ENCODE measurements around the gene PLK2.

The PLK2 gene

GRCh38 chr5:58410441-58410840 lies 49.4 kb downstream of the PLK2 start:
- peaks cover 9 to 19% of the 10 kb centered on the region in 2 experiments for H3K4me1 ChIP-seq (ENCODE audit: control insufficient read depth in 1 of 2, insufficient read depth in 2 of 2, low read length in 2 of 2)
- no peak overlapping the region for H3K4me3 ChIP-seq (ENCODE audit: low read depth, low read length)
- no peak overlapping the region for H4K8ac ChIP-seq (ENCODE audit: low read depth, low read length)
- H2BK12ac ChIP-seq (ENCODE audit: low read length) = no peak overlapping the region
- H2AK5ac ChIP-seq (ENCODE audit: low read length) = no peak overlapping the region
- H3K79me1 ChIP-seq (ENCODE audit: low read length) = peaks cover 11% of the 10 kb centered on the region
- H3K27ac ChIP-seq (ENCODE audit: low read depth, low read length) = no peak overlapping the region
- H2BK120ac ChIP-seq (ENCODE audit: insufficient read depth, low read length, poor library complexity) = no peak overlapping the region
- no peak overlapping the region for H2AFZ ChIP-seq (ENCODE audit: insufficient read depth, low read length, poor library complexity)
- H3K4me2 ChIP-seq (ENCODE audit: low read length) = no peak overlapping the region
- peak; percentile 57 to 93 for DNase-seq
- H3K18ac ChIP-seq (ENCODE audit: low read length) = no peak overlapping the region
- no peak overlapping the region for H4K91ac ChIP-seq (ENCODE audit: low read depth, low read length)
- no peak overlapping the region for H3K9ac ChIP-seq (ENCODE audit: low read length)
- no peak overlapping the region for H3K23ac ChIP-seq (ENCODE audit: low read length)
- H2BK5ac ChIP-seq (ENCODE audit: low read depth, low read length, poor library complexity) = no peak overlapping the region
- no peak overlapping the region for H4K12ac ChIP-seq (ENCODE audit: low read depth, low read length)
- no peak overlapping the region for H3K4ac ChIP-seq (ENCODE audit: low read depth, low read length)
- H3K14ac ChIP-seq (ENCODE audit: low read length) = no peak overlapping the region
- no peaks in the 10 kb centered on the region for H3K9me3 ChIP-seq (ENCODE audit: insufficient read depth, low read depth, low read length)
- H3K36me3 ChIP-seq (ENCODE audit: control insufficient read depth in 1 of 2, insufficient read depth in 2 of 2, low read length in 2 of 2) = no peaks in the 10 kb centered on the region
- H3K79me2 ChIP-seq (ENCODE audit: control insufficient read depth, insufficient read depth, low read length, poor library complexity) = no peaks in the 10 kb centered on the region
- no CpG with 5 or more reads among the region's 2 CpGs for WGBS (ENCODE audit: extremely low coverage, insufficient coverage, insufficient read length)
- H3K27me3 ChIP-seq (ENCODE audit: insufficient read depth, low read length) = no peaks in the 10 kb centered on the region

- H4K12ac ChIP-seq (ENCODE audit: low read depth, low read length) = no peak overlapping the region
- no peak overlapping the region for H3K4me2 ChIP-seq (ENCODE audit: low read length)
- H3K79me1 ChIP-seq (ENCODE audit: low read length) = peaks cover 9% of the 10 kb centered on the region
- no peak overlapping the region for H2AFZ ChIP-seq (ENCODE audit: insufficient read depth, low read length, poor library complexity)
- H3K23ac ChIP-seq (ENCODE audit: low read length) = no peak overlapping the region
- no peak overlapping the region for H3K9ac ChIP-seq (ENCODE audit: low read length)
- H2BK12ac ChIP-seq (ENCODE audit: low read length) = no peak overlapping the region
- no peak overlapping the region for H3K18ac ChIP-seq (ENCODE audit: low read length)
- no peaks in the 10 kb centered on the region for H3K9me3 ChIP-seq (ENCODE audit: insufficient read depth, low read depth, low read length)
- no peak overlapping the region for H3K4me3 ChIP-seq (ENCODE audit: low read depth, low read length)
- no peak overlapping the region for H4K91ac ChIP-seq (ENCODE audit: low read depth, low read length)
- DNase-seq = peak; percentile 19 to 62
- no peaks in the 10 kb centered on the region for H3K27me3 ChIP-seq (ENCODE audit: insufficient read depth, low read length)
- WGBS (ENCODE audit: extremely low coverage, insufficient coverage, insufficient read length) = no CpG with 5 or more reads among the region's 1 CpG
- no peaks in the 10 kb centered on the region for H3K36me3 ChIP-seq (ENCODE audit: control insufficient read depth in 1 of 2, insufficient read depth in 2 of 2, low read length in 2 of 2)
- H3K27ac ChIP-seq (ENCODE audit: low read depth, low read length) = no peak overlapping the region
- H3K14ac ChIP-seq (ENCODE audit: low read length) = no peak overlapping the region
- H4K8ac ChIP-seq (ENCODE audit: low read depth, low read length) = no peak overlapping the region
- no peak overlapping the region for H3K4ac ChIP-seq (ENCODE audit: low read depth, low read length)
- peaks cover 9 to 16% of the 10 kb centered on the region in 2 experiments for H3K4me1 ChIP-seq (ENCODE audit: control insufficient read depth in 1 of 2, insufficient read depth in 2 of 2, low read length in 2 of 2)
- no peak overlapping the region for H2BK120ac ChIP-seq (ENCODE audit: insufficient read depth, low read length, poor library complexity)
- H2AK5ac ChIP-seq (ENCODE audit: low read length) = no peak overlapping the region
- H3K79me2 ChIP-seq (ENCODE audit: control insufficient read depth, insufficient read depth, low read length, poor library complexity) = no peaks in the 10 kb centered on the region
- no peak overlapping the region for H2BK5ac ChIP-seq (ENCODE audit: low read depth, low read length, poor library complexity)
These were observed 52.7 kb downstream of the PLK2 start for GRCh38 chr5:58407042-58407719.

- H2AFZ ChIP-seq (ENCODE audit: insufficient read depth, low read length, poor library complexity) = no peak overlapping the region
- H3K4me1 ChIP-seq (ENCODE audit: control insufficient read depth in 1 of 2, insufficient read depth in 2 of 2, low read length in 2 of 2) = peaks cover 3 to 9% of the 10 kb centered on the region in 2 experiments
These were observed 53.5 kb downstream of the PLK2 start for GRCh38 chr5:58406394-58406793.

GRCh38 chr5:58405175-58405574 lies 54.7 kb downstream of the PLK2 start:
- no peak overlapping the region for H2AFZ ChIP-seq (ENCODE audit: insufficient read depth, low read length, poor library complexity)
- H2BK5ac ChIP-seq (ENCODE audit: low read depth, low read length, poor library complexity) = no peak overlapping the region
- no peak overlapping the region for H3K14ac ChIP-seq (ENCODE audit: low read length)
- peaks cover 3 to 8% of the 10 kb centered on the region in 2 experiments for H3K4me1 ChIP-seq (ENCODE audit: control insufficient read depth in 1 of 2, insufficient read depth in 2 of 2, low read length in 2 of 2)
- H4K91ac ChIP-seq (ENCODE audit: low read depth, low read length) = no peak overlapping the region
- H2BK12ac ChIP-seq (ENCODE audit: low read length) = no peak overlapping the region
- no peak overlapping the region for H3K23ac ChIP-seq (ENCODE audit: low read length)
- no peak overlapping the region for H4K8ac ChIP-seq (ENCODE audit: low read depth, low read length)
- no peak overlapping the region for H3K4ac ChIP-seq (ENCODE audit: low read depth, low read length)
- WGBS (ENCODE audit: extremely low coverage, insufficient coverage, insufficient read length) = no CpG with 5 or more reads among the region's 2 CpGs
- no peaks in the 10 kb centered on the region for H3K36me3 ChIP-seq (ENCODE audit: control insufficient read depth in 1 of 2, insufficient read depth in 2 of 2, low read length in 2 of 2)
- H3K27ac ChIP-seq (ENCODE audit: low read depth, low read length) = no peak overlapping the region
- peaks cover 9% of the 10 kb centered on the region for H3K79me1 ChIP-seq (ENCODE audit: low read length)
- H3K4me2 ChIP-seq (ENCODE audit: low read length) = no peak overlapping the region
- no peak overlapping the region for H3K9ac ChIP-seq (ENCODE audit: low read length)
- no peaks in the 10 kb centered on the region for H3K79me2 ChIP-seq (ENCODE audit: control insufficient read depth, insufficient read depth, low read length, poor library complexity)
- H2AK5ac ChIP-seq (ENCODE audit: low read length) = no peak overlapping the region
- no peak overlapping the region for H3K4me3 ChIP-seq (ENCODE audit: low read depth, low read length)
- no peak for DNase-seq
- H3K27me3 ChIP-seq (ENCODE audit: insufficient read depth, low read length) = no peaks in the 10 kb centered on the region
- no peaks in the 10 kb centered on the region for H3K9me3 ChIP-seq (ENCODE audit: insufficient read depth, low read depth, low read length)
- no peak overlapping the region for H2BK120ac ChIP-seq (ENCODE audit: insufficient read depth, low read length, poor library complexity)
- no peak overlapping the region for H4K12ac ChIP-seq (ENCODE audit: low read depth, low read length)
- no peak overlapping the region for H3K18ac ChIP-seq (ENCODE audit: low read length)

More at GRCh38 chr5:58406394-58406793, 53.5 kb downstream of the PLK2 start:
- H4K8ac ChIP-seq (ENCODE audit: low read depth, low read length) = no peak overlapping the region
- no peaks in the 10 kb centered on the region for H3K9me3 ChIP-seq (ENCODE audit: insufficient read depth, low read depth, low read length)
- no peaks in the 10 kb centered on the region for H3K27me3 ChIP-seq (ENCODE audit: insufficient read depth, low read length)
- no CpG with 5 or more reads among the region's 2 CpGs for WGBS (ENCODE audit: extremely low coverage, insufficient coverage, insufficient read length)
- no peak overlapping the region for H4K12ac ChIP-seq (ENCODE audit: low read depth, low read length)
- H3K9ac ChIP-seq (ENCODE audit: low read length) = no peak overlapping the region
- no peak overlapping the region for H2BK5ac ChIP-seq (ENCODE audit: low read depth, low read length, poor library complexity)
- H3K27ac ChIP-seq (ENCODE audit: low read depth, low read length) = no peak overlapping the region
- no peak overlapping the region for H2AK5ac ChIP-seq (ENCODE audit: low read length)
- no peak overlapping the region for H3K18ac ChIP-seq (ENCODE audit: low read length)
- H2BK12ac ChIP-seq (ENCODE audit: low read length) = no peak overlapping the region
- H3K4me3 ChIP-seq (ENCODE audit: low read depth, low read length) = no peak overlapping the region
- peaks cover 9% of the 10 kb centered on the region for H3K79me1 ChIP-seq (ENCODE audit: low read length)
- H3K4me2 ChIP-seq (ENCODE audit: low read length) = no peak overlapping the region
- no peak overlapping the region for H3K4ac ChIP-seq (ENCODE audit: low read depth, low read length)
- H3K23ac ChIP-seq (ENCODE audit: low read length) = no peak overlapping the region
- no peaks in the 10 kb centered on the region for H3K36me3 ChIP-seq (ENCODE audit: control insufficient read depth in 1 of 2, insufficient read depth in 2 of 2, low read length in 2 of 2)
- H3K14ac ChIP-seq (ENCODE audit: low read length) = no peak overlapping the region
- H3K79me2 ChIP-seq (ENCODE audit: control insufficient read depth, insufficient read depth, low read length, poor library complexity) = no peaks in the 10 kb centered on the region
- DNase-seq = peak in 1 of 2 donors; percentile 41
- no peak overlapping the region for H2BK120ac ChIP-seq (ENCODE audit: insufficient read depth, low read length, poor library complexity)
- H4K91ac ChIP-seq (ENCODE audit: low read depth, low read length) = no peak overlapping the region

All from trophoblast cell (in vitro differentiated cells and primary cell).